Amniotic epithelial cell (primary cell): ENCODE data around the gene AURKAIP1.
A peak's percentile ranks its signal among the peaks of the same experiment; 100 is the strongest.

Experiments
- DNase-seq: peaks from one replicate; pipeline ENCODE4 v3.0.0-alpha.2; 2010; ENCODE audit warnings: low read depth

Gene AURKAIP1

DNA sequence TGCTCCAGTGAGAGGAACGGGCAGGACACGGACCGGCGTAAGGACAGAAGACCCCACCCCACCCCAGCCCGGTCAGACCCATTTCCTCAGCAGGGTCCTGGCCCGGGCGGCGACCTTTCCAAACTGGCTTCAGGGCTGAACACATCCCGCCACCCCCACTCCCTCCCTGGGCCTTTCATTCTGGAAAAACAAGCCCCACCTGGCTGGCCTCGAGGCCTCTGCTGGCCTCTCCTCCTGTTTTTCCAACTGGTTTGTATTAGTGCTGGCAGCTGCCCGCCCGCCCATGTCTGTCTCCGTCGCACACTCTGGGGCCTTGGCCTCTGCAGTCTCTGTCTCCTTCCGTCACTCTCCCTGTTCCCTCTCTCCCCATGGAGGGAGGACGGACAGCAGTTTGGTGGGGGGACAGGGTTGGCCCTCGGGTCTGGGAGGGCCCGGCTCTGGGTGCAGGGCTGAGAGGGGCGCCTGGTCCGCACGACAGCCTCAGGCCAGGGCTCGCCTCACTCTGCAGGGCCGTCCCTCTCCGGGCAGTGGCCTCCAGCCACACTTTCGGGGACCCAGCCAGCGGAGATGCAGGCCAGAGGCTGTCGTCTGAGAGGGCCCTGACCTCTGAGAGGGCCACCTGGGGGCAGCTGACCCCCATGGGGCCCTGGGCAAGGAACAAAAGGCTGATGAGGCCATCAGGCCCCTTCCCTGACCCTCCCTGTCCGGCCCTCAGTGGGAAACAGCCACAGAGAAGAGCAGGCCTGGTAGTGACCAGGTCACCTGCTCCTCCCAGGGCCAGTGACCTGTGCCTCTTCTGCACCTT lies 15.1 kb downstream of the AURKAIP1 start:
- DNase-seq = peak; percentile 45

DNA sequence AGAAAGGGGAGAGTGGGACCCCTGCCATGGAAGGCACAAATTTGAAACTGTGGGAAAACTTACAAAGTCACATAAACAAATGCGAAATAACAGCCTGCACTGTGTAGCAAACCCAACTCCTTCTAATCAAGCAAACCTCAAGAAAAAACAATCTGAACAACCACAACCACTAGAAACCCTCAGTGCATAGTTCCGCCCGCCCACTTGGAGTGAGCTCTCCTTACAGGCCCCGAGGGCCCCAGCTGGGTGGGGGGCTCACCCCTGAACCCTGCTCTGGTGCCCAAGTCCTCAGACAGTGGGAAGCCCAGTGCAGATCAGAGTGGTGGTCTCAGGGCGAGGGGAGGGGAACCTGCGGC lies 15.7 kb downstream of the AURKAIP1 start:
- DNase-seq = peak; percentile 86

DNA sequence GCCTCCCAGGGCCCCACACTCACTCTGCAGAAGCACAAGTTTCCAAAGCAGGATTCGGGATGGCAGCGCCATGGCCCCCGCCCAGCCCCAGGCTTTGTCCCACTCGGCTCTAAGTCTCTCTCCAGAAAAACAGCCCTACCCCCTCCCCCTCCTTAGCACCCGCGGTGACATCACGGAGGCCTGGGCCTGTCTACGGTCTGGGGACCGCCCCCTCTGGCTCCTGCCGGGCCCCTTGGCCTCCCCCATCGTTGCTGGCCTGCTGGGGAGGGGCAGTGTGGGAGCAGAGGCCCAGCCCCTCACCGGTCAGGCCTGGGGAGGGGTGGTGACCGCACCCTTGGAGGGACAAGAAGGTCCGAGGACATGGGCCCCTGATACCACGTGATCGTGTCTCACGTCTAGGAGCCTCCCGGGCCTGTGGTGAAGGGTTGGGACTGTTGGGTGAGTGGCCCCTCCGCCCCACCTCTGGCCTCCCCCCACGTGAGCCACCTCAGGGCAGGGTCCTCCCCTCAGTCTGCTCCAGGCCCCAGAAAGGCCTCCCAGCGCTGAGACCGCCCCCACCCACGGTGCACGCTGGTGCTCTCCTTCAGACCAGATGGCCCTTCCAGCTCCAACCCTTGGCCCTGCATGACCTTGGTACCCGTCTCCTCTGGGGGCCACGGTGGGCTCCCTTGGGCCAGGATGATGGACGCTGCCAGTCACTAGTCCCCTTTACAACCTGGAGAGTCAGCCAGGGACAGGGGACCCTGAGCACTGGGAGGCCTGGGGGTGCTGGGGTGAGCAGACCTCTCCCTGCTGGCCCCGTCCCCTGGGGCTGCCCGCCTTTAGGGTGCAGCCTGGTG lies 16.4 kb downstream of the AURKAIP1 start, which contains the start of gene MXRA8:
Gene MXRA8, minus strand, starts transcription at position 123 of the 839 bp plus-strand sequence. Its CDS starts 51 bp downstream, at position 72.
- peak; percentile 86 for DNase-seq

DNA sequence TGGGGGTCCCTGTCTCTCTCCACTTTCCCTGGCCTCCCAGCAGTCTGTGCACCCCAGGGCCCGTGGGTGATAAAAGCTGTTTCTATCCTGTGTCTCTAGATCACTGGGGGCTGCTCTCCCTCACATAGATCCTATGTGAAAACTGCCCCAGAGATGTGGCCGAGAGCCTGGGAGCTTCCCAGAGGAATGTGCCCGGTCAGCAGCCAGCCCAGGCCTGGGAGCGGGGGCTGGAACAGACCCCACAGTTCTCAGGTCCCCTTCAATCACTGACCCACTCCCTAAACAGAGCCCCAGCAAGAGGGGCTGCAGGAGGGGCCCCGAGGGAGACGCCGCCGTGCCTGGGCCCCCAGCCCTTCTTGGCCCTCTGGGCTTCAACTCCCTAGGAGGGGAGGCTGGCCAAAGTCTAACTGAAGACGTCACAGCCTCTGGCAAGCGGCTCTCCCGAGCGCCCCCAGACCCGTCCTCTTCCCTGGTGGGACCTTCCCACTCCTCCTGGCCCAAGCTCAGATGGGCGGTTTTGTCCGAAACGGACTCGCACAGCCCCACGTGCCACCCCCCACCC lies 17.1 kb downstream of the AURKAIP1 start:
- DNase-seq = peak; percentile 31

DNA sequence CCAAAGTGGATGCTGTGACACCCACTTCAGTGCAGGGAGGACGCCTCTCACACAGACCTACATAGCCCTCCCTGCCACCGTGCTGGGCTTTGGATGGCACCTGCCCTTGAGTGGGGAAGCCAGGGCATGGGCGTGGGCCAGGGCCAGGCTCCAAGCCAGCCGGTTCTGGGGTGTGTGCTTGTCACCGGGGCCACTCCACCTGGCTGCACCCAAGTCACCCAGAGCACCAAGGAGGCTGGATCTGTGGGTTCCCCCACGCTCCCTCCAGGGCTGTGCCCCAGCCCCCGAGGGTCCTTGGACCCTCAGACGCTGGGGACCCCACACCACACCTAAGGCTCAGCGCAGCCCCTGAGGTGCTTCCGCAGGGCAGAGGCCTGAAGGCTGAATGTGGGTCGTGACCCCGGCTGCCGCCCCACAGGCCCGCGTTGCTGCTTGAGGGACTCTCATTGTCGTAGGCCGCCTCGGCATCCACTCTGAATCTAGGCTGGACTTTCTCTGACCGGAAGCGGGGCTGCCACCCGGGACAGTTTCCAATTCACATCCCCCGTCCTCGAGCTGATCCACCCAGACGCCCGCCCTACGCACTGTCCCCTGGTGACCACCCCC lies 18.1 kb downstream of the AURKAIP1 start:
- no peak for DNase-seq

DNA sequence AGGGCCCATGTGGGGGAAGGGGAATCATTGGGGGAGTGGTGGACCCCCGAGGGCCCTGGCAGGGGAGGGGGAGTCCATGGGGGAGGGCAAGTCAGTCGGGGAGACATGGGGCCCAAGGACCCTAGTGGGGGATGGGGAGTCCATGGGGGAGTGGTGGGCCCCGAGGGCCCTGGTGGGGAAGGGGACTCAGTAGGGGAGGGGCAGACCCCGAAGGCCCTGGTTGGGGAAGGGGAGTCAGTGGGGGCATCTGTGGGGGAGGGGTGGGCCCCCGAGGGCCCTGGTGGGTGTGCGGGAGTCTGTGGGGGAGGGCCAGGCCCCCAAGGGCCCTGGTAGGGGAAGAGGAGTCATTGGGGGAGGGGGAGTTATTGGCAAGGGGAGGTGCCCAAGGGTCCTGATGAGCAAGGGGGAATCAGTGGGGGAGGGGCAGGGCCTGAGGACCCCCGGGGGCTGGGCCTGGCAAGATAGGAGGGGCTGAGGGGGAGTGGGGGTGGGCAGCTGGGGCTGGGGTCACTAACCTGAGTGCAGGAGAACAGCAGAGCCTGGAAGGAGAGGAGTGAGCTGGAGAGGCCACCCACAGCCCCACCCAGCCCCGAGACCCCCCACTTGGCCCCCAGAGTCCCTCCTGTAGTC lies 18.7 kb downstream of the AURKAIP1 start:
- DNase-seq = no peak

DNA sequence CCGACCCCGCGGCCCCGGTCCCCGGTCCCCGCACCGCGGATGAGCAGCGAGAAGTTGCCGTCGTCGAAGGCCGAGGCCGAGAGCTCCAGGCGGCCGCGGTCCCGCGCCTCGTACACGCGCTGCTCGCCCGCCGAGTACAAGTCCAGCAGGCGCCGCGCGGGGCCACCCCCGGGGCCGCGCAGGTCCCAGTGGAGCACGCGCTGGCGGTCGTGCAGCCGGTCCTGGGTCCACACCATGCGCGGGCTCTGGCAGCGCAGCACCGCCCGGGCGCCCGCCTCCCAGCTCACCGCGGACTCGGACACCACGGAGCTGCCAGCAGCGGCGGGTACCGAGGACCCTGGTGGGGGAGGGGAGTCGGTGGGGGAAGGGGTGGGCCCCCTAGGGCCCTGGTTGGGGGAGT lies 19.6 kb downstream of the AURKAIP1 start:
- peak; percentile 42 for DNase-seq

DNA sequence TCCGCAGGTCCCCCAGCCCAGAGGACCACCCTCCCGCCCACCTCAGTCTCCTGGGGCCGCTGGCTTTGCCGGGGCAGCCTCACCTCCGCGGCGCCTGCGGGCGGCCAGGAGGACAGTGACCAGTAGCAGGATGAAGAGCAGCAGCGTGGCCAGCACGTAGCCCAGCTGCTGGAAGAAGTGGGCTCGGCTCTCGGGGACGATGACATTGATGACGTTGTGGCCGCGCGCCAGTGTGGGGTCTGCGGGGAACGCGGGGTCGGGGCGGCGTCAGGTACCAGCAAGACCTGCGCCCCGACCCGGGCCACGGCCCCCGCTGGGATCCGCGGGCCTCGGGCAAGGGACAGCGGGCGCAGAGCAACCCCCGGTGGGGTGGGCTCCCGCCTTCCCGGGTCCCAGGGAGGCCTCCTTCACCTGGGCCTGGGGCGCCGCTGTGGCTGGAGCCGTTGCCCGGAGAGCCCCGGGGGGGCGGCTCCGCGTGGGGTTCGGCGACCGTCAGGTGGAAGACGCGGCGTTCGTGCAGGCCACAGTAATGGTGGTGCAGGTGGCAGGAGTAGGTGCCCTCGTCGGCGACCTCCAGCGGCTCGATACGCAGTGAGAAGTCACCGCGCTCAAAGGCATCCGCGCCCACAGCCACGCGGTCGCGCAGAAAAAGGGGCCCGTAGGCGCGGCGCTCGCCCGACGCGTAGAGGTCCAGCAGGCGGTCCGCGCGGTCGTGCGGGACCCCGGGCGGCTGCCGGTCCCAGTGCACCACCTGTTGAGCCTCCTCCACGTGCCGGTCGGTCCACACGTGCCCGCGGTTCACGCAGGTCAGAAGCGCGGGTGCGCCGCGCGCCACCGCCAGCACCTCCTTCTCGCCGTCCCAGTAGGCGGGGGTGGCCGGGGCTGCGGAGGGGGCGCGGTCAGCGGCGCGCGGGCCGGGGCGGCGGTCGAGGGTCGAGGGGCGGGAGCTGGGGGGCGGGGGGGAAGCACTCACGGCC lies 20.4 kb downstream of the AURKAIP1 start:
- no peak for DNase-seq

DNA sequence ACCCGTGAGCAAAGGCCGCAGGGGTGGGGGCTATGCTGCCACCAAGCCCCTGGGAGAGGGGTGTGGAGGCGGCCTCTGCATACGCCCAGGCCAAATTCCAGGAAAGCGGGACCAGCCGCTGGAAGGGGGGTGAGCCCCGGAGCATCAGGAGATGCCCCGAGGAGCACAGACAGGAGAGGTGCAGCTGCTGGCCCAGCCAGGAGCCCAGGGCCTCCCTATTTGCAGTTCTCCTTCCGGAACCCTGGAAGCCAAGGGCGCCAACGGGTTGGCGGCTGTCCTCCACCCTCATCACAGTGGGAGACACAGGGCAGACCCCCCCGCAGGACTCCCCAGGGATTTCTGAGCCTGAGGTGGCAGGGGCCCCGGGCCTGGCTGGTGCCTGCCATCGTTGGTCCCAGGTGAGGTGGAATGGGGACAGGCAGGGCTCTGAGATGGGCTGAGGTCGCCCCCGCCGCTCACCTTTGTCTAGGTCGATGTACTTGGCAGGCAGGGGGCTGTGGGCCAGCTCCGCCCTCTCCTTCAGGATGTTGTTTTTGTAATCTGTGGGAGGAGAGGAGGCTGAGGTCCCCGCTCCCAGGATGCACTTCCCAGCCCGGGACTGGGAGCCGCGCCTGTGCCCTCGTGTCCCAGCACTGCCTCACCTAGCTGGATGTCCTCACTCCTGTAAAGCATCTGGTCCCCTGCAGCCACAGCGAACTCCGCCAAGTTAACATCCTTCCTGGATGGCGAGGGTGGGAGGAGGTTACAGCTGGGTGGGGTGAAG lies 21.4 kb downstream of the AURKAIP1 start:
- no peak for DNase-seq

DNA sequence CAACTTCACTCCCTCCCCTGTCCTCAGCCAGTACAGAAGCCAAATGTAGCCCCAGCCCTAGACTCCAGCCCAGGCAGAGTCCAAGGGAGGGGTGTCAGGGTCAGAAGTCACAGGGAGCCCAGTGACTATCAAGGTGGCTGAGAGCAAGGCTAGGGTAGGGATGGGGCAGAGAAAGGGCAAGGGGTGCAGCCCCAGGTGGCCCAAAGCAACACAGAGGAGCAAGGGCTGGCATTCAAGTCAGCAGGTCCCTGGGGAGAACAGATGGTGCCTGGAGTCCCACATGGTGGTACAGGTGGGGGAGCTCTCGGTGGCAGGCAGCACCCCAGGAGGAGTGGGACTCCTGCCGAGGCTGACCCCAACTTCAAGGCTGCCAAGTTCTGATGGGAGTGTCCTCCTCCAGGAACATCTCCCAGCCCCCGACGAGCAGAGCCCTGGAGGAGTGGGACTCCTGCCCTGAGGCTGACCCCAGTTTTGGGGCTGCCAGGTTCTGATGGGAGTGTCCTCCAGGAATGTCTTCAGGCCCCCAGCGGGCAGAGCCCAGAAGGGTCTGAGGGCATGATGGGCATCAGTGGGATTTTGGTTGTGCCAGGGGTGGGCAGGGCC lies 22.1 kb downstream of the AURKAIP1 start:
- DNase-seq = no peak

DNA sequence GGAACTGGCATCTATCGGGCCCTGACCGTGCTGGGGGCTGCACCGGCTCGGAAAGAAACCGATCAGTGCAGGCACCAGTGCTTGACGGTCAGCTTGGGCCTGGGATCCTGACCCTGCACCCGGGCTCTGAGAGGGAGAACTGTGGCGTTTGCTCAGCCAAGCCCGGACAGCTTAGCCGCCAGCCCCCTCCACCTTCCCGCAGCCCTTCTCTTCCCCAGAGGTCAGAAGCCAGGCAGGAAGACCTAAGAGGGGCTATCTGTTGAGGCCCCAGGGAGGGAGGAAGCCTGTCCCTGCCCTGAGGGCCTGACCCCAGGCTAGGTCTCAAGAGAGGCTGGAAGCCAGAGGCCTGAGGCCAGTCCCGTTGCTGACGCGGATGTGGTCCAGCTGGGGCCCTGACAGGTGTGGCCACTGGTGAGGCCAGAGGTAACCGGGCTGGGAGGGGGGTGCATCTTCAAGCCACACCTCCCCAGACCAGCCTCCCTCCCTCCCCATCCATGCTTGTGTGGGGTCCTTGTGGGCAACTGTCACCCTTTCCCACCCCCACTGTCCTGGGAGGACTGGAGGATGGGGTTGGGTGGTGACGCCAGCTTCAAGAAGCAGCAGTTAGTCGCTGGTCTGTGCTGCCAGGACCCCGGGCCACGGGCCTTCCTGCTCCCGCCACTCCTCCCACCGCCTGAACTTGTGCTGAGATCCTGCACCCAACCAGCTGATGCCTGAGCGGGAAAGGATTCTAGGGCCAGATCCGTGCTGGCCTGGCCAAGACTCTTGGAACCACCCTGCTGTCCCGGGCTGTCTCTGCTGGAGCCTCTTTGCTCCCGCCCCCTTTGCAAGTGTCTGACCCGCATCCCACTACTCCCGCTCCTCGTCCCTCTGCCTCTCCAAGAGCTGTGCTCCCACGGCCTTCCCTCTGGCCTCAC lies 23.2 kb downstream of the AURKAIP1 start:
- DNase-seq = peak; percentile 30

DNA sequence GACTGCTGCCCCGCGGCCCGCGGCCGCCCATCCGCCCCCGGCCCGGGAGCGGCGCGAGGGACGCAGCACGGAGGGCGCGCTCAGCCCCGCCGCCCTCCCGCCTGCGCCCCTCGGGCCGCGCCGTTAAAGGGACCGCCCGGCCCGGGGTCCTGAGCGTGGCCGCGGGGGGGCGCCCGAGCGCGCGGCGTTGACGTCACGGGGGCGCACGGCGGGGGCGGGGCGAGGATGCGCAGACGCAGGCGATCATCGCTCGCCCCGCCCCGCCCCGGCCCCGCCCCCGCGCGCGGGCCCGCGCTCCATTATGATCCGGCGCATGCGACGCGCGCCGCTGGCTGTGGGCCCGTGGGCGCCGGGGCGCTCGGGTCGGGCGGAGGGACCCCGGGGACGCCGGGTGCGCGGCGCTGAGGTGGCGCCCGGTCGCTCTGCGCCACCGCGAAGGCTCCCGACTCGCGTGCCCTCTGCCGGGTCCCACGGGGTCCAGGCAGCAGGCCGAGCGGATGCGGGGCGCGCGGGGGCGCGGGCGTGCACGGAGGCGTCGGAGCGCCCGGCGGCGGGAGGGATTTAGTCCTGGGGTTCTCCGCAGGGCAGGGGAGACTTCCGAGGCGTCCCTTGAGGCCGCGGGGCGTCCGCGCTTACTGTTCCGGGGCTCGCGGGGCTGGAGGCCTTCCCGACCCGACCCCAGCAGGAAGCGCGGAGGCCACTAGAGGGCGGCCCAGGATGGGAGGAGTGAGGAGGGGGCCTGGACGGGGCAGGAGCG lies 25.6 kb downstream of the AURKAIP1 start, which contains the start of gene DVL1:
Gene DVL1, minus strand, starts transcription at position 163 of the 757 bp plus-strand sequence. CDS start 353 bp downstream, outside the sequence.
- peak; percentile 63 for DNase-seq

DNA sequence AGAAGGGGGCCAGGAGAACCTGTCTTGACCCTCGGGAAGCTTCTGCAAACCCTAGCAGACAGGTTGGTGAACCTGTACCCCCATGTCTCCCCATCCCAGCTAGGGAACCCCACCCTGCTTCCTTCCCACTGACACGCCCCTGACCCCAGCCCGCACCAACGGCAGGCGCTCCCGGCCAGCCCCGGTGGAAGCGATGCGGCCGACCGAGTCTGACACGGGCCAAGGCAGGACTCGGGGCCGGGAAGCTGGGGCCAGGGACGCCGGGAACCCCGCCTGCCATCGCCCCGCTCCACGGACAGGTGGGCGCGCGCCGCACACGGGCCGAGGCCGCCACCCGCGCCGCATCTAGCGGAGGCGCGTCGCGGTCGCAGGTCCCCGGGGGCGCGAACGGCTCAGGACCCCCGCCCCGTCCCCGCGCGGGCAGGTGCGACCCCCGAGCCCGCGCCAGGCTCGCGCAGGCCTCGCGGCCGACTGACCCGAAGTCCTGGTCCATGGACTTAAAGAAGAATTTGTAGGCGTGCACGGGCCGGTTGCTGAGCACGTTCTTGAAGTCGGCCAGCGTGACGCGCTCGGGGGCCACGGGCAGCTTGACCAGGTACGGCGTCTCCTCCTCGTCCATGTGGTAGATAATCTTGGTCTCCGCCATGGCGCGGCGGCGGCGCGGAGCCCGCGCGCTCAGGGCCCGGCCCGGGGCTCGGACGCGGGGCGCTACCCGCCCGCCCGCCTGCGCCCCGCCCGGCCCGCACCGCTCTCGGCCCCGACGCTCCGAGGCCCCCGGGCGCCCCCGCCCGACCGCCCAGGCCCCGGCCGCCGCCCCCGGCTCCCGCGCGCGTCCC lies 26.4 kb downstream of the AURKAIP1 start:
- DNase-seq = peak; percentile 45

DNA sequence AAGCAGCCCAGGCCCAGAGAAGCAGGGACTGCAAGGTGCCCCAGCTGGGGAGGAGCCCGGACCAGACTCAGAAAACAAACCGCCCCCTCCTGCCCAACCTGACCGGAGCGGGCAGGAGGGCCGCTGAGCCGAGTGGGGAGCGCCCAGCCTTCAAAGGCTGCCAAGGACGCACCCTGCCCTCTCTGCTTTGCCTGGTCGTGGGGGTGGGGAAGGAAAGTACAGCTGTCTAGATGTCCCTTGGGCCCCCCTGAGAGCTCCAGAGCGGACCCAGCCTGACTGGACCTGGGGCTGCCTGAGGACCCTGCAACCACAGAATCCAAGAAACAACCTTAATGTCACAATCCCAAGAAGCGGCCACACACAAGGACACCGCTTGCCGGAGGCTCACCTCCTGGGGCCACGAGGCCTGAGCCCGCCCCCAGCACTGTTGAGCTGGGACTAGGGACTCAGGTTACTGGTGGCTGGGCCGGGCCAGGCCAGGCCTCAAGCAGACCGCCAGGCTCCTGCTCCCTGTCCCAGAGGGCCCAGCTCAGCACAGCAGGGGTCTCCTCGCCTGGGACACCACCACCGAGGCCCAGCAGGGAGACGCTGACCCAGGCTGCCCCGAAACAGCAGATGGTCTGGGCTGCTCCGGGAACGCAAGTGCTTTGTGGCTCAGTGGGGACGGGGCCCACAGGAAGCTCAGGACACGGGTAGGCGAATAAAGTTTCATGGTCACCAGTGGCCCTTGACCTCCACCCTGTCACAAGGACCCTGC lies 27.2 kb downstream of the AURKAIP1 start:
- DNase-seq = no peak

DNA sequence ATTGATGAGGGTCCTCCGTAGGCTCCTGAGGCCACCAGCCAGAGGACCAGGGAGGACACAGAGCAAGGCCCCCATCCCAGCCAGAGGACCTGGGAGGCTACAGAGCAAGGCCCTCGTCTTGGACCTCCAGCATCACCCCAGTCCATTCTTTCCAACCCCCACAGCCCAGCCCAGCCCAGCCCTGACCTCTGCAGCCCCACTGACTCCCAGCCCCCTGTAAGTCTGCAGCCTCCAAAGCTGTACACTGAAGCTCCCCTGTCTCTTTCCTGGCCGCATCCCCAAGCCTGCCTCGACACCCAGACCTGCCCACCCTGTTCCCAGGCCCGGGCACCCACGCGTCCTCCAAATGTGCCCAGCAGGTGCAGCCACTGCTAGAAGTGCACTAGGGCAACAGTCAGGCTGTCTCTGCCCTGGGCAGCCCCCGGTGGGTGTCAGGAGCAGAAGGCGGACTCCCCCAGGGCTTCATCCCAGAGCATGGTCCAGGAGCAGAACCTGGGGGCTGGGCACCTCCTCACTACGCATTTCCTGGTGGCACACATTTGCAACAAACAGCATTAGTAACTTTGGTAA lies 27.9 kb downstream of the AURKAIP1 start:
- no peak for DNase-seq
